ENCODE measurements around the gene FNDC5. TPM values are rescaled to one million over a fixed set of nuclear protein-coding genes. Genes with fewer than 3 reads are reported as not detected.

The FNDC5 gene
- total and polyA plus RNA-seq, 10 of the 15 experiments (the other 5 are each of a cell fraction or from before 2014, with no cell fraction given), result 0.01 to 0.29 (median 0.19) TPM; not detected in 4

DNA sequence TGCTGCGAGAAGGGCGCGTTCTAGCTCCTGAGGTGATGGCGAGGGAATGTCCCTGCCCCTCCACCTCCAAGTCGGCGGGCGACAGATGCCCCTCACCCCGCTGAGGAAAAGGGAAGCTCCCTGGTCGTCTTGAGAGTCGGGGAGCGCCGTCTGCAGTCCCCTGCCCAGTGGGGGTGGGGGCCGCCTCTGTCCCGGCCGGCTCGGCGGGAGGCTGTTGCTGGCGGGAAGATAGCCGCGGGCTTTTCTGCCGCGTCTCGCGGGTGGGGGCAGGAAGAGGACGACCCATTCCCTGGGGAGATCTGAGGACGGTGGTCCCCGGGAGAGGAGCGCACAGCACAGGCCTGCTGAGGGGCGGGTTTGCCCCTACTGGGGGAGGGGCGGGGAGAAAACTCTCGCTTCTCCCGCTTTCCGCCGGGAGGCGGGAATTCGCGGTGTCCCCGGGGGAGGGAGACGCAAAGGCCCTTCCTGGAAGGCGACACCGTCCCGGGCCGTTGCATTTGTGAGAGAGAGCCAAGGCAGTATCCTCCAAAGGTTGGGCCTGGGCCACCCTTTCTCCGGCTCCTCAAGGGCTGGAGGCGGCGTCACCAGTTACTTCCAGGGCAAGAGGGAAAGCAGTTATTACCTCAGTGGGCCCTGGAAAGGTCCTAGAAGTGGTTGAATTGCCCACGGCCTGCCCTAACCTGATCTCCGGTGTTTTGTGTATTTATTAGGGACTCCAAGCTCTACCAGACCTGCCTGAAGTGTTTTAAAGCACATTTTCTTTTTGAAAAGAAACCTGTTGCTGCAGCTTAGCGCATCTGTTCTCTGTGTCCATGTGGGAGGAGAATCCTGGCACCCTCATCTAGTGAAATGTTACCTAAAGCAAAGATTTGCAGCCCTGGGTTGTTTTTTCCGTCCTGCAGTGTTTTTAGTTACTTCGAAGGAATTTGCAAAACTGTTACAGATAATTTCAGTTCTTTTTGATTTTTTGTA, 52.6 kb downstream of the FNDC5 start (continued):
- TF ChIP-seq, protein P1, sequence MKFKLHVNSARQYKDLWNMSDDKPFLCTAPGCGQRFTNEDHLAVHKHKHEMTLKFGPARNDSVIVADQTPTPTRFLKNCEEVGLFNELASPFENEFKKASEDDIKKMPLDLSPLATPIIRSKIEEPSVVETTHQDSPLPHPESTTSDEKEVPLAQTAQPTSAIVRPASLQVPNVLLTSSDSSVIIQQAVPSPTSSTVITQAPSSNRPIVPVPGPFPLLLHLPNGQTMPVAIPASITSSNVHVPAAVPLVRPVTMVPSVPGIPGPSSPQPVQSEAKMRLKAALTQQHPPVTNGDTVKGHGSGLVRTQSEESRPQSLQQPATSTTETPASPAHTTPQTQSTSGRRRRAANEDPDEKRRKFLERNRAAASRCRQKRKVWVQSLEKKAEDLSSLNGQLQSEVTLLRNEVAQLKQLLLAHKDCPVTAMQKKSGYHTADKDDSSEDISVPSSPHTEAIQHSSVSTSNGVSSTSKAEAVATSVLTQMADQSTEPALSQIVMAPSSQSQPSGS (IDR thresholded peaks at IDR 0.05; ENCODE audit: low read length), result no peak
- TF ChIP-seq CREM (IDR thresholded peaks at IDR 0.05; ENCODE audit: low read depth) (0 out of 2 replicates have a peak, but pooled peaks have one; percentile 23), MEF2B (IDR thresholded peaks at IDR 0.05; ENCODE audit: partially characterized antibody, poor library complexity, severe bottlenecking) (peak; percentile 87), IKZF1 (conservative IDR thresholded peaks at IDR 0.05) (0 out of 2 replicates have a peak, but pooled peaks have one; percentile 50)

DNA sequence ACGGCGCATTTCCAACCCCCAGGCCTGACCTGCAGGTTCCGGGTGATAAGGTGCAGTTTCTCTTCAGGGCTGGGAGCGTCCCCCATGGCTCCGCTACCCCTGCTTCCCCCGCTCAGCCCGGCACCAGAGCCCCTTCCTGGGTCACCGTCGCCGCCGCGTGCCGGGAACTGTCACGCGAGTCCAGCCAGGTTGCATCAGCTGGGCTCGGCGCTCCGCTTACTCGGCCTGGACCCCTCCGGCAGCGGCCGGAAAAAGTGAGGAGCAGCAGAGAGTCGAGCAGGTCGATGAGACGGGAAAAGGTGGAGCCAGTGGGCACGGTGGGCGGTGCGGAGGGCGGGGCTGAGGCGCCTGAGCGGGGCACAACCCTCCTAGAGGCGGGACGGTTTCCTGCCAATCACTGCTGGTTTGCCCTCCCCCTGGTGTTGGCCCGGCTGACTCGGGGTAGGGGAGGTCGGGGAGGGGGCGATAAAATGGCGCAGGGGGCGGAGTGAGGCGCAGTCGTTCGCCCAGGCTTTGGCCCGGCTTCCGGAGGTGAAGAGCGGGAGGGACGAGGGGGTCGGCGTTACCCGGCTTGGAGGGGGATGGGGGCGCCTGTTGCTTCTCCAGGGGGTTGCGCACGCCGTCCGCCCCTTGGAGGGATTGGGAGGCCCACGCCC, 53.4 kb downstream of the FNDC5 start, which contains the start of the genes S100PBP and YARS1:
TSS of gene S100PBP (plus strand) at position 495 of the 656 bp plus-strand sequence. CDS start 8,447 bp downstream, outside the sequence.
TSS of gene YARS1 (minus strand) at position 200 of the 656 bp plus-strand sequence. CDS start at position 86, 114 bp downstream.
- in situ Hi-C loops (cut with MboI) (no loop called here), intact Hi-C loops (cut with micrococcal nuclease; ENCODE audit: unreplicated experiment) (loop anchor here (5.0 kb wide), 1 partner anchor 55 kb away; the partner anchor contains the start of gene FNDC5)
- peak; percentile 79 for FAIRE-seq
- POLR2A ChIA-PET, result interaction anchor here (0.8 to 2.9 kb wide), 5 partner anchors 13 to 166 kb away, joined by 3 to 14 read pairs (median 5); partner anchors contain the start of genes RBBP4 and ZBTB8OS
- Histone ChIP-seq H4K20me1 (ENCODE audit: control insufficient read depth, insufficient read depth) (no peaks in the 10 kb centered on the region; the same call in 1 of the 2 replicates), H3K27me3 (replicated peaks in 1 of 2; ENCODE audit: control insufficient read depth in 2 of 2, insufficient read depth in 2 of 2, low read length in 1 of 2) (no peaks in the 10 kb centered on the region), H3K79me2 (ENCODE audit: control insufficient read depth, insufficient read depth, low read length) (peaks cover 95% of the 10 kb centered on the region), H2AFZ (ENCODE audit: control insufficient read depth, low read depth, low read length) (peak within 1 kb of the TSS; percentile 69), H3K27ac (ENCODE audit: control insufficient read depth, insufficient read depth) (peak within 1 kb of the TSS; percentile 100), H3K4me1 (ENCODE audit: control insufficient read depth, insufficient read depth, low read length) (peaks cover 28% of the 10 kb centered on the region), H3K36me3 (ENCODE audit: control insufficient read depth in 2 of 2, insufficient read depth in 2 of 2, low read length in 1 of 2) (peaks cover 0 to 4% of the 10 kb centered on the region in 2 experiments; a peak in 1 of 4 replicates), H3K4me2 (ENCODE audit: control insufficient read depth, insufficient read depth) (peak within 1 kb of the TSS; percentile 99), H3K9ac (ENCODE audit: control insufficient read depth, insufficient read depth, low read length) (peak within 1 kb of the TSS; percentile 100), H3K4me3 (peak within 1 kb of the TSS; percentile 90), H3K9me3 (replicated peaks; ENCODE audit: control insufficient read depth, insufficient read depth, low read length) (no peaks in the 10 kb centered on the region; the same call in 1 of the 3 replicates)
- RAD21 ChIA-PET (ENCODE audit: unreplicated experiment), result interaction anchor here (0.6 to 1.1 kb wide), 2 partner anchors 44 to 55 kb away, joined by 3 to 4 read pairs; no protein-coding TSS in a partner anchor
- CTCF ChIA-PET, result interaction anchor here (1.2 to 1.4 kb wide), 2 partner anchors 43 to 105 kb away, joined by 3 read pairs; no protein-coding TSS in a partner anchor
- WGBS (ENCODE audit: insufficient coverage, insufficient replicate concordance, low lambda C conversion rate, missing lambda C conversion rate), result 2% methylated on average over 41 of the region's 55 CpGs
- BruUV-seq (replicated peaks), result no TSS peak
- ATAC-seq, result peak; percentile 88
- peak; percentile 93 for DNase-seq (ENCODE audit: low read depth, low spot score)
- SMC1A ChIA-PET (ENCODE audit: uncharacterized antibody, unreplicated experiment), result interaction anchor here (1.2 to 1.3 kb wide), 3 partner anchors 58 to 175 kb away, joined by 3 to 4 read pairs (median 3); no protein-coding TSS in a partner anchor
- TF ChIP-seq GATAD2B (conservative IDR thresholded peaks at IDR 0.05; ENCODE audit: low read depth) (peak; percentile 70), EP300 (IDR thresholded peaks at IDR 0.05; ENCODE audit: borderline replicate concordance in 1 of 2, control insufficient read depth in 1 of 2, low read depth in 2 of 2, low read length in 2 of 2) (peak; percentile 37 to 65; a peak in 2 of 4 replicates), SREBF1 (IDR thresholded peaks at IDR 0.05; ENCODE audit: low read length) (no peak), BHLHE40 (IDR thresholded peaks at IDR 0.05; ENCODE audit: borderline replicate concordance in 1 of 2, low read depth in 2 of 2, low read length in 1 of 2) (peak; percentile 100), RAD51 (IDR thresholded peaks at IDR 0.05) (peak; percentile 81), FOS (IDR thresholded peaks at IDR 0.05; ENCODE audit: borderline replicate concordance, extremely low read depth, insufficient read length) (no peak), CREM (IDR thresholded peaks at IDR 0.05; ENCODE audit: low read depth) (peak; percentile 84), MYC (IDR thresholded peaks at IDR 0.05; ENCODE audit: insufficient read depth, insufficient read length, insufficient replicate concordance, low read length, severe bottlenecking) (peak; percentile 100), SMARCA5 (IDR thresholded peaks at IDR 0.05) (no peak), EGR1 (IDR thresholded peaks at IDR 0.05; ENCODE audit: borderline replicate concordance in 1 of 2, low read depth in 2 of 2, low read length in 2 of 2) (peak in 1 of 2 experiments; percentile 72; a peak in 2 of 3 replicates), RB1 (IDR thresholded peaks at IDR 0.05; ENCODE audit: borderline replicate concordance) (peak; percentile 94; the same call in 1 of the 2 replicates)

Measured in GM12878 (cell line).